Osteocyte (in vitro differentiated cells): ENCODE results near the gene AMOTL2. TPM values are rescaled to one million over a fixed set of nuclear protein-coding genes. Genes with fewer than 3 reads are reported as not detected.

Experiments
- DNase-seq: peaks from one replicate; pipeline ENCODE4 v3.0.0; 2021; ENCODE audit warnings: mixed read lengths; ENCODE audit not compliant: unreplicated experiment; ENCODE audit errors: extremely low spot score
- H3K27ac Mint-ChIP-seq: one replicate; pipeline ENCODE4 v1.8.0; 2021; ENCODE audit warnings: mild to moderate bottlenecking, mixed read lengths; ENCODE audit not compliant: unreplicated experiment
- H3K27me3 Mint-ChIP-seq: one replicate; pipeline ENCODE4 v1.8.0; 2021; ENCODE audit warnings: mixed read lengths; ENCODE audit not compliant: unreplicated experiment
- H3K36me3 Mint-ChIP-seq: one replicate; pipeline ENCODE4 v1.8.0; 2021; ENCODE audit warnings: mixed read lengths; ENCODE audit not compliant: unreplicated experiment
- H3K4me1 Mint-ChIP-seq: one replicate; pipeline ENCODE4 v1.8.0; 2021; ENCODE audit warnings: mixed read lengths; ENCODE audit not compliant: unreplicated experiment
- H3K4me3 Mint-ChIP-seq: one replicate; pipeline ENCODE4 v1.8.0; 2021; ENCODE audit warnings: mild to moderate bottlenecking, moderate library complexity, mixed read lengths; ENCODE audit not compliant: unreplicated experiment
- H3K9me3 Mint-ChIP-seq: one replicate; pipeline ENCODE4 v1.8.0; 2021; ENCODE audit warnings: mixed read lengths; ENCODE audit not compliant: unreplicated experiment
- total RNA-seq: library from RNA; stranded (reverse); gene quantifications from 2 replicates; pipeline ENCODE4 v1.2.1, GENCODE V29; 2021
- TF ChIP-seq, protein P1 (sequence below): fragments of 200-600 bp; sonication (generic); IDR thresholded peaks from 2 replicates; pipeline ENCODE4 v1.5.0; 2021; ENCODE audit warnings: antibody characterized with exemption, mild to moderate bottlenecking, moderate library complexity

Gene AMOTL2
- total RNA-seq, 1 donor from 2014 or later: 195 TPM

DNA sequence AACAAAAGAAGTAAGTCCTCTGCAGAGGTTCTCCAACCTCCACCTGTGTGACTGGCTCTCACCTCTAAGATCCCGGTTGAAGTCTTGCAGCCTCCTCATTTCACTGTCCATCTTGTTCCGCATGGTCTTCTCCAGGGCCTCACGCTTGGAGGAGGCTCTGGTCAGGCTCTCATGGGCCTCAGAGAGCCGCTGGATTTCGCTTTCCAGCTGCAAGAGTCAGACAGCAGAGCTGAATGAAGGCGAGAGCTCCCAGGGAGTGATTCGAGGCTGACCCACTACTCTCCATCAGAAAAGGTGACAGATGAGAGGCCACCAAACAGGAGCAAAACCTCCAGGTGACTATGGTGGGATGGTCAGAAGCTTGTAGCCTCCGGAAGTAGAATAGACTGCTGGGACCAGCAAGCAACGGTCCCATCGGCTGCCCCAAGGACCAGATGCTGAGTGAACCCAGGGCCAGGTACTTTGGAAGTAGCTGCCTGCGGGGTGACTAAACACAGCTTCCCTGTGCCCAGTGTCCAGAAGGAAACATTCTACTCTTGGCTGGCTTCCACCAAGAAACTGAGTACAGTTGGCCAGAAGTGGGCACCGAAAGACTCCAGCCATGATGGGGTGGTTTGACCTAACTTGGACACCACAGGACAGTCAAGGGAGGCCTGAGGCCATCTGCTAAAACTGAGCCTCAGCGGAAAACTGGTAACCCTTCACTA, 7.9 kb downstream of the AMOTL2 start:
- Mint-ChIP-seq H3K36me3 (peaks cover 53% of the 10 kb centered on the region), H3K4me1 (peaks cover 88% of the 10 kb centered on the region), H3K4me3 (no peak overlapping the region), H3K9me3 (no peaks in the 10 kb centered on the region), H3K27ac (peak overlapping the region; percentile 94), H3K27me3 (no peaks in the 10 kb centered on the region)
- no peak for DNase-seq
- TF ChIP-seq, protein P1, sequence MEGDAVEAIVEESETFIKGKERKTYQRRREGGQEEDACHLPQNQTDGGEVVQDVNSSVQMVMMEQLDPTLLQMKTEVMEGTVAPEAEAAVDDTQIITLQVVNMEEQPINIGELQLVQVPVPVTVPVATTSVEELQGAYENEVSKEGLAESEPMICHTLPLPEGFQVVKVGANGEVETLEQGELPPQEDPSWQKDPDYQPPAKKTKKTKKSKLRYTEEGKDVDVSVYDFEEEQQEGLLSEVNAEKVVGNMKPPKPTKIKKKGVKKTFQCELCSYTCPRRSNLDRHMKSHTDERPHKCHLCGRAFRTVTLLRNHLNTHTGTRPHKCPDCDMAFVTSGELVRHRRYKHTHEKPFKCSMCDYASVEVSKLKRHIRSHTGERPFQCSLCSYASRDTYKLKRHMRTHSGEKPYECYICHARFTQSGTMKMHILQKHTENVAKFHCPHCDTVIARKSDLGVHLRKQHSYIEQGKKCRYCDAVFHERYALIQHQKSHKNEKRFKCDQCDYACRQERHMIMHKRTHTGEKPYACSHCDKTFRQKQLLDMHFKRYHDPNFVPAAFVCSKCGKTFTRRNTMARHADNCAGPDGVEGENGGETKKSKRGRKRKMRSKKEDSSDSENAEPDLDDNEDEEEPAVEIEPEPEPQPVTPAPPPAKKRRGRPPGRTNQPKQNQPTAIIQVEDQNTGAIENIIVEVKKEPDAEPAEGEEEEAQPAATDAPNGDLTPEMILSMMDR: no peak

DNA sequence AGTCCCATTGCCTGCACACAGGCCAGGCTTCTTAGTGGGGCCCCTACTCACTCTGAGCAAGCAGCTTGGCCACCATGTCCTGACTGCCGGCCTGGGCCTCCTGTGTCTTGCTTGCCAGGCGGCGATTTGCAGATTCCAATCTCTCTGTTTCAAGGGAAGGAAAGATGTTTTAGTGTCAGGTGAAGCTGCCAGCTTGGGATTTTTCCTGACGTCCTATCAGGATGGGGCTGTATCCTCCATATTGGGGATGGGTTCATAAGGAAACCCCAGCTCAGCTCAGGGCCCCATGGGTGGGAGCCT, 8.5 kb downstream of the AMOTL2 start:
- peaks cover 52% of the 10 kb centered on the region for H3K36me3 Mint-ChIP-seq
- TF ChIP-seq, protein P1: no peak
- peak overlapping the region; percentile 94 for H3K27ac Mint-ChIP-seq
- no peak for DNase-seq
- H3K4me3 Mint-ChIP-seq: no peak overlapping the region
- peaks cover 86% of the 10 kb centered on the region for H3K4me1 Mint-ChIP-seq
- no peaks in the 10 kb centered on the region for H3K27me3 Mint-ChIP-seq
- H3K9me3 Mint-ChIP-seq: no peaks in the 10 kb centered on the region

DNA sequence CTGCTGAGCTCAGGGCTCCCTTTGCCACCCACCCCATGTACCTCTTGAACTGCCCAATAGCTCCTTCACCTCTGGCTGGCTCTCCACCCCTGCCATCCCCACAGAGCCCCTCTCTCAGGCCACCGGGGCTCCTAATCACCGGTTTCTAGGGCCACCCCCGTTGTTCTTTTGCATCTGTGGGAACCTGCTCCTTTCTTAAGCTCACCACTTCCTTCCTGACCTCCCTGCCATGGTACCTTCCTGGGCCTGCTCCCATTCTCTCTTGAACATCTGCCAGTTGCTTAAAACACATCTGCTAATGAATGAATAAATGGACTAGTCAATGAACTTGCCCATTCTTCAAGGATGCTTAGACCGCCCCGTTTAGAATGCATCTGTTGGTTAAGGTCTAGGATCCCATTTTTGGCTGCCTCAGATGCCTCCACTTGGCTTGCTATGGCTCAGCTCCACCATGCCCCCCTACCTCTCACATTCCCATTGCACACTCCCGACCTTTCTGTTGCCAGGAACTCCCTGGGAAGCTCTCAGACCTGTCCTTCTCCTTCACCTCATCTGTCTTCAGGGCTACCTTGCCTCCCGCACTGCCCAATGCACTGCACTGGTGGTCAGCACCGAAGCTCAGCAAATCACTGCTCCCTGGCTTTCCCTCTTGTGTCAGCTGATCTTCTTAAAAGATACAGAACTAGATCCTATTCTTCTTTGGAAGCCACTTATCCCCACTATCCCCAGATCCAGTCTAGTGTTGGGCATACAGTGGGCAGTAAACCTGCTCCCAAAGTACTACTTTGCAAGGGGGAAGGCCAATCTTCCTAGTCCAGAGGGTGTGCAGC, 9.1 kb downstream of the AMOTL2 start:
- Mint-ChIP-seq H3K27ac (peak overlapping the region; percentile 94), H3K4me3 (peak overlapping the region; percentile 36), H3K9me3 (no peaks in the 10 kb centered on the region), H3K36me3 (peaks cover 55% of the 10 kb centered on the region), H3K27me3 (no peaks in the 10 kb centered on the region), H3K4me1 (peaks cover 86% of the 10 kb centered on the region)
- no peak for DNase-seq
- TF ChIP-seq, protein P1: no peak

DNA sequence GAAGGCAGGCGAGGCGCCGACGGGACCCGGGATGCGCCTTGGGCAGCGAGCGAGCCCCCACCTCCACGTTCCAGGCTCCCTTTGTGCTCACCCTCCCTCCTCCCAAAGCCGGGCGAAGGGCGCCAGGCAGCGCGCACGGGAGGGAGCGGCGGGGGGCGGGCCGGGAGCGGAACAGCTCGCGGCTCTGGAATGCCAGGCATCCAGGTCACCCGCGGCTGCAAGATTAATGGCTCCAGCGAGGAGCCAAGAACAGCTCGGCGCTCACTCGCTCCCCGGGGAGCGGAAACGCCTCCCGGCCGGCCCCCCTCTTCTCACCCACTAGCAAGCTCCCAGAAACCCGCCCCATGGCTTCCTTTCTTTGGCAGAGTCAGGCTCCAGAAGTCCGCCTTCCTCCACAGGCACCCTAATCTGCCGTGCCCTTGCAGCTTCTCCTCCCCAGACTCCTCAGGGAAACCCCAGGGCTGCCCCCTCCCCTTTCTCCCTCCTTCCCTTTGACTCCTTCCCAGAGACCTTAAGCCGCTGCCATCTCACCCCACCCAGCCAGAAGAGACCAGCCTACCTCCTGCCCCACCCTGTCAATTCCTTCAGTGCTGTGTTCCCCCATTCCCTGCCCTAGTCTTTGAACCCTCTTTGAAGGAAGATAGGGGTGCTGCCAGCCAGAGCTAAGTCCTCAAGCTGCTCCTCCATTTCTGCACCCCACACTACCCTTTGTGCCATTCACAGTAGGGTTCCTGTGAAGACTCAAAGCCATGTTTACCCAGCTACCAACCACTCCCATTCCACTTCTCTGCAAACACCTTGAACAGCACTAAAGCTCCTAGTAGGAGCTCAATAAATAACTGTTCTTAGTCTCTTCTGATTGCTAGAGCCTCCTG, 9.9 kb downstream of the AMOTL2 start:
- TF ChIP-seq, protein P1: no peak
- DNase-seq: peak; percentile 97
- Mint-ChIP-seq H3K9me3 (no peaks in the 10 kb centered on the region), H3K36me3 (peaks cover 55% of the 10 kb centered on the region), H3K4me3 (peak overlapping the region; percentile 37), H3K4me1 (peaks cover 86% of the 10 kb centered on the region), H3K27ac (peak overlapping the region; percentile 94), H3K27me3 (no peaks in the 10 kb centered on the region)
